Activated naive CD4-positive, alpha-beta T cell treated with anti-CD3 and anti-CD28 coated beads, Interleukin-2, amount 50 U/mL, for 24 hours (primary cell): ENCODE measurements around the gene CWC27.

Experiments
- H3K27ac Mint-ChIP-seq: one replicate; pipeline ENCODE4 v1.8.0; 2021; ENCODE audit warnings: mild to moderate bottlenecking, mixed read lengths
- H3K27me3 Mint-ChIP-seq: one replicate; pipeline ENCODE4 v1.8.0; 2021; ENCODE audit warnings: mixed read lengths
- H3K36me3 Mint-ChIP-seq: one replicate; pipeline ENCODE4 v1.8.0; 2021; ENCODE audit warnings: mixed read lengths
- H3K4me1 Mint-ChIP-seq: one replicate; pipeline ENCODE4 v1.8.0; 2021; ENCODE audit warnings: mixed read lengths
- H3K4me3 Mint-ChIP-seq: one replicate; pipeline ENCODE4 v1.8.0; 2021; ENCODE audit warnings: mild to moderate bottlenecking, mixed read lengths
- H3K9me3 Mint-ChIP-seq: one replicate; pipeline ENCODE4 v1.8.0; 2021; ENCODE audit warnings: mixed read lengths

The CWC27 gene

GRCh38 chr5:65034029-65034812 lies 265.5 kb downstream of the CWC27 start:
- Mint-ChIP-seq H3K27me3 (no peaks in the 10 kb centered on the region), H3K4me1 (peaks cover 41% of the 10 kb centered on the region), H3K27ac (peak overlapping the region; percentile 80), H3K4me3 (peak overlapping the region; percentile 59), H3K9me3 (no peaks in the 10 kb centered on the region), H3K36me3 (no peaks in the 10 kb centered on the region)

- H3K27me3 Mint-ChIP-seq, result no peaks in the 10 kb centered on the region
- peaks cover 41% of the 10 kb centered on the region for H3K4me1 Mint-ChIP-seq
- peak overlapping the region; percentile 87 for H3K27ac Mint-ChIP-seq
- H3K9me3 Mint-ChIP-seq, result no peaks in the 10 kb centered on the region
- H3K4me3 Mint-ChIP-seq, result peak overlapping the region; percentile 90
- H3K36me3 Mint-ChIP-seq, result no peaks in the 10 kb centered on the region
Measured at GRCh38 chr5:65034813-65035209, 266.1 kb downstream of the CWC27 start.

- Mint-ChIP-seq H3K36me3 (no peaks in the 10 kb centered on the region), H3K4me3 (peak overlapping the region; percentile 90), H3K9me3 (no peaks in the 10 kb centered on the region), H3K27ac (peak overlapping the region; percentile 87), H3K4me1 (peaks cover 41% of the 10 kb centered on the region), H3K27me3 (no peaks in the 10 kb centered on the region)
Measured at GRCh38 chr5:65035211-65036206, 266.8 kb downstream of the CWC27 start.

- no peak overlapping the region for H3K4me3 Mint-ChIP-seq
- H3K27me3 Mint-ChIP-seq, result no peaks in the 10 kb centered on the region
- peaks cover 41% of the 10 kb centered on the region for H3K4me1 Mint-ChIP-seq
- no peaks in the 10 kb centered on the region for H3K9me3 Mint-ChIP-seq
- peak overlapping the region; percentile 74 for H3K27ac Mint-ChIP-seq
- no peaks in the 10 kb centered on the region for H3K36me3 Mint-ChIP-seq
Measured at GRCh38 chr5:65037831-65038815, 269.4 kb downstream of the CWC27 start.

- peaks cover 21% of the 10 kb centered on the region for H3K4me1 Mint-ChIP-seq
- H3K4me3 Mint-ChIP-seq, result no peak overlapping the region
- H3K9me3 Mint-ChIP-seq, result no peaks in the 10 kb centered on the region
- H3K27me3 Mint-ChIP-seq, result no peaks in the 10 kb centered on the region
- no peaks in the 10 kb centered on the region for H3K36me3 Mint-ChIP-seq
- H3K27ac Mint-ChIP-seq, result no peak overlapping the region
Measured at GRCh38 chr5:65041296-65042158, 272.8 kb downstream of the CWC27 start.

- H3K9me3 Mint-ChIP-seq, result no peaks in the 10 kb centered on the region
- H3K27me3 Mint-ChIP-seq, result no peaks in the 10 kb centered on the region
- H3K4me1 Mint-ChIP-seq, result no peaks in the 10 kb centered on the region
- H3K36me3 Mint-ChIP-seq, result no peaks in the 10 kb centered on the region
- no peak overlapping the region for H3K4me3 Mint-ChIP-seq
- no peak overlapping the region for H3K27ac Mint-ChIP-seq
Measured at GRCh38 chr5:65043843-65044359, 275.2 kb downstream of the CWC27 start.

- Mint-ChIP-seq H3K4me1 (no peaks in the 10 kb centered on the region), H3K36me3 (no peaks in the 10 kb centered on the region), H3K4me3 (no peak overlapping the region), H3K27me3 (no peaks in the 10 kb centered on the region), H3K27ac (no peak overlapping the region), H3K9me3 (no peaks in the 10 kb centered on the region)
Measured at GRCh38 chr5:65047225-65047624, 278.5 kb downstream of the CWC27 start.

GRCh38 chr5:65047948-65048690 lies 279.4 kb downstream of the CWC27 start:
- no peaks in the 10 kb centered on the region for H3K36me3 Mint-ChIP-seq
- no peaks in the 10 kb centered on the region for H3K27me3 Mint-ChIP-seq
- no peak overlapping the region for H3K27ac Mint-ChIP-seq
- H3K4me3 Mint-ChIP-seq, result no peak overlapping the region
- no peaks in the 10 kb centered on the region for H3K9me3 Mint-ChIP-seq
- no peaks in the 10 kb centered on the region for H3K4me1 Mint-ChIP-seq

- no peaks in the 10 kb centered on the region for H3K4me1 Mint-ChIP-seq
- H3K27ac Mint-ChIP-seq, result no peak overlapping the region
- H3K27me3 Mint-ChIP-seq, result no peaks in the 10 kb centered on the region
- H3K9me3 Mint-ChIP-seq, result no peaks in the 10 kb centered on the region
- no peak overlapping the region for H3K4me3 Mint-ChIP-seq
- no peaks in the 10 kb centered on the region for H3K36me3 Mint-ChIP-seq
Measured at GRCh38 chr5:65050140-65050539, 281.4 kb downstream of the CWC27 start.

- no peaks in the 10 kb centered on the region for H3K4me1 Mint-ChIP-seq
- H3K27me3 Mint-ChIP-seq, result no peaks in the 10 kb centered on the region
- no peaks in the 10 kb centered on the region for H3K36me3 Mint-ChIP-seq
- H3K9me3 Mint-ChIP-seq, result no peaks in the 10 kb centered on the region
- no peak overlapping the region for H3K4me3 Mint-ChIP-seq
- H3K27ac Mint-ChIP-seq, result no peak overlapping the region
Measured at GRCh38 chr5:65050826-65051498, 282.2 kb downstream of the CWC27 start.

- no peak overlapping the region for H3K4me3 Mint-ChIP-seq
Measured at GRCh38 chr5:65055938-65056337, 287.2 kb downstream of the CWC27 start.

GRCh38 chr5:65059681-65060598 lies 291.2 kb downstream of the CWC27 start:
- Mint-ChIP-seq H3K9me3 (no peaks in the 10 kb centered on the region), H3K4me1 (no peaks in the 10 kb centered on the region), H3K27ac (no peak overlapping the region), H3K4me3 (no peak overlapping the region), H3K27me3 (peaks cover 1% of the 10 kb centered on the region), H3K36me3 (no peaks in the 10 kb centered on the region)

More at GRCh38 chr5:65055938-65056337, 287.2 kb downstream of the CWC27 start:
- Mint-ChIP-seq H3K9me3 (no peaks in the 10 kb centered on the region), H3K27ac (no peak overlapping the region), H3K27me3 (no peaks in the 10 kb centered on the region), H3K4me1 (no peaks in the 10 kb centered on the region), H3K36me3 (no peaks in the 10 kb centered on the region)
